Measurements from ENCODE around the gene BPIFB3.

BPIFB3 gene

GRCh38 chr20:33034901-33035492 lies 18.7 kb upstream of the BPIFB3 start:
- TF ChIP-seq EZH2phosphoT487 (IDR thresholded peaks at IDR 0.05; ENCODE audit: borderline replicate concordance, low read length): no peak
- no peak for TF ChIP-seq CTCF (IDR thresholded peaks at IDR 0.05; ENCODE audit: low read depth, low read length, poor library complexity, severe bottlenecking)
- Histone ChIP-seq H3K4me3 (ENCODE audit: low read length) (no peak overlapping the region), H3K27me3 (ENCODE audit: control insufficient read depth, low read length) (0 out of 2 replicates have a peak, but pooled peaks cover 2% of the 10 kb centered on the region), H3K36me3 (ENCODE audit: control insufficient read depth, low read length) (no peaks in the 10 kb centered on the region), H3K4me2 (ENCODE audit: low read length) (no peak overlapping the region), H3F3A (ENCODE audit: control insufficient read depth, insufficient read depth) (no peaks in the 10 kb centered on the region), H3K9me3 (ENCODE audit: control insufficient read depth, insufficient read depth, low read length) (no peaks in the 10 kb centered on the region), H3K9me2 (replicated peaks; ENCODE audit: control insufficient read depth, low read length) (no peaks in the 10 kb centered on the region), H3K4me1 (ENCODE audit: control insufficient read depth, low read length) (no peaks in the 10 kb centered on the region), H4K20me1 (ENCODE audit: control insufficient read depth, insufficient read depth, low read depth, low read length) (no peaks in the 10 kb centered on the region), H3K27ac (ENCODE audit: low read depth, low read length) (no peak overlapping the region), H3K79me2 (ENCODE audit: control insufficient read depth, low read length) (no peaks in the 10 kb centered on the region)

DNA sequence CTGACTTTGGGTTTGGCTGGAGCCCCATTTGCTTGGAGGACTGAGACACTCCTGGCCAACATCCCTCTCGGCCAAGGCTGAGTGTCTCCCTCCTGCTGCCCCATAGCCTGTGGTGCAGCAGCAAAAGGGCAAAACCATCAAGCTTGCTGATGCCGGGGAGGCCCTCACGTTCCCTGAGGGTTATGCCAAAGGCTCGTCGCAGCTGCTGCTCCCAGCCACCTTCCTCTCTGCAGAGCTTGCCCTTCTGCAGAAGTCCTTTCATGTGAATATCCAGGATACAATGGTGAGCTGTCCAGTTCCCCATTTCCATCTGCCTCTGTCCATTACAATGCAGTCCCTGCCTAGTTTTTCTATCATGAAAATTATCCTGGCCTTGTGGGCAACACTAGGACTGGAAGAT lies 16.2 kb upstream of the BPIFB3 start:
- Histone ChIP-seq H3K9me3 (ENCODE audit: control insufficient read depth, insufficient read depth, low read length) (no peaks in the 10 kb centered on the region), H3K36me3 (ENCODE audit: control insufficient read depth, low read length) (no peaks in the 10 kb centered on the region), H3K27me3 (ENCODE audit: control insufficient read depth, low read length) (0 out of 2 replicates have a peak, but pooled peaks cover 2% of the 10 kb centered on the region), H3K4me3 (ENCODE audit: low read length) (no peak overlapping the region), H3K27ac (ENCODE audit: low read depth, low read length) (no peak overlapping the region), H3K4me1 (ENCODE audit: control insufficient read depth, low read length) (no peaks in the 10 kb centered on the region), H4K20me1 (ENCODE audit: control insufficient read depth, insufficient read depth, low read depth, low read length) (no peaks in the 10 kb centered on the region), H3K79me2 (ENCODE audit: control insufficient read depth, low read length) (no peaks in the 10 kb centered on the region), H3K9me2 (replicated peaks; ENCODE audit: control insufficient read depth, low read length) (no peaks in the 10 kb centered on the region), H3K4me2 (ENCODE audit: low read length) (no peak overlapping the region), H3F3A (ENCODE audit: control insufficient read depth, insufficient read depth) (no peaks in the 10 kb centered on the region)
- TF ChIP-seq CTCF (IDR thresholded peaks at IDR 0.05; ENCODE audit: low read depth, low read length, poor library complexity, severe bottlenecking) (no peak), EZH2phosphoT487 (IDR thresholded peaks at IDR 0.05; ENCODE audit: borderline replicate concordance, low read length) (no peak)

GRCh38 chr20:33038243-33038642 lies 15.5 kb upstream of the BPIFB3 start:
- TF ChIP-seq CTCF (IDR thresholded peaks at IDR 0.05; ENCODE audit: low read depth, low read length, poor library complexity, severe bottlenecking): no peak
- H3K9me2 ChIP-seq (replicated peaks; ENCODE audit: control insufficient read depth, low read length): no peaks in the 10 kb centered on the region
- H3K36me3 ChIP-seq (ENCODE audit: control insufficient read depth, low read length): no peaks in the 10 kb centered on the region
- H3K4me3 ChIP-seq (ENCODE audit: low read length): no peak overlapping the region
- no peaks in the 10 kb centered on the region for H3K79me2 ChIP-seq (ENCODE audit: control insufficient read depth, low read length)
- no peaks in the 10 kb centered on the region for H3K4me1 ChIP-seq (ENCODE audit: control insufficient read depth, low read length)
- no peak overlapping the region for H3K27ac ChIP-seq (ENCODE audit: low read depth, low read length)
- no peaks in the 10 kb centered on the region for H3F3A ChIP-seq (ENCODE audit: control insufficient read depth, insufficient read depth)
- H3K4me2 ChIP-seq (ENCODE audit: low read length): no peak overlapping the region
- 0 out of 2 replicates have a peak, but pooled peaks cover 2% of the 10 kb centered on the region for H3K27me3 ChIP-seq (ENCODE audit: control insufficient read depth, low read length)
- H3K9me3 ChIP-seq (ENCODE audit: control insufficient read depth, insufficient read depth, low read length): no peaks in the 10 kb centered on the region
- no peaks in the 10 kb centered on the region for H4K20me1 ChIP-seq (ENCODE audit: control insufficient read depth, insufficient read depth, low read depth, low read length)
